OCI-LY1 (cell line): ENCODE results near the gene MOB1B.

Source experiments
- H2AFZ ChIP-seq: fragments of 200-600 bp; sonication (generic), shearing (Covaris generic); 2 replicates; pipeline ENCODE4 v1.6.0; 2014; ENCODE audit warnings: antibody characterized with exemption, mild to moderate bottlenecking, low read length
- H3F3A ChIP-seq: fragments of 200-600 bp; sonication (generic), shearing (Covaris generic); 2 replicates; pipeline ENCODE4 v1.6.0; 2014; ENCODE audit warnings: mild to moderate bottlenecking, antibody characterized with exemption, low read length, moderate library complexity; ENCODE audit not compliant: insufficient read depth
- H3K27ac ChIP-seq: fragments of 200-600 bp; sonication (generic); 2 replicates; pipeline ENCODE4 v1.5.1; 2014; ENCODE audit warnings: low read length, mixed run types, mild to moderate bottlenecking, low read depth; ENCODE audit not compliant: poor library complexity, severe bottlenecking
- H3K27me3 ChIP-seq: fragments of 200-600 bp; sonication (generic); 2 replicates; pipeline ENCODE4 v1.6.0; 2014; ENCODE audit warnings: antibody characterized with exemption, mild to moderate bottlenecking, low read length, moderate library complexity; ENCODE audit not compliant: insufficient read depth
- H3K36me3 ChIP-seq: fragments of 200-600 bp; sonication (generic); 2 replicates; pipeline ENCODE4 v1.6.1; 2014; ENCODE audit warnings: mild to moderate bottlenecking, antibody characterized with exemption, low read length, moderate library complexity, mixed read lengths; ENCODE audit not compliant: insufficient read depth
- H3K4me1 ChIP-seq: fragments of 200-600 bp; sonication (generic); 2 replicates; pipeline ENCODE4 v1.5.1; 2014; ENCODE audit warnings: mild to moderate bottlenecking, low read length, moderate library complexity; ENCODE audit not compliant: insufficient read depth, severe bottlenecking
- H3K4me2 ChIP-seq: fragments of 200-600 bp; sonication (generic), shearing (Covaris generic); 2 replicates; pipeline ENCODE4 v1.6.1; 2014; ENCODE audit warnings: low read length
- H3K4me3 ChIP-seq: fragments of 200-600 bp; sonication (generic); 2 replicates; pipeline ENCODE4 v1.5.1; 2014; ENCODE audit warnings: low read length, low read depth, mild to moderate bottlenecking, mixed read lengths; ENCODE audit not compliant: poor library complexity, severe bottlenecking
- H3K79me2 ChIP-seq: fragments of 200-600 bp; shearing (Covaris generic); 2 replicates; pipeline ENCODE4 v1.6.1; 2016; ENCODE audit warnings: mixed run types, low read length, mixed read lengths; ENCODE audit not compliant: insufficient read depth
- H3K9ac ChIP-seq: fragments of 200-600 bp; sonication (generic), shearing (Covaris generic); 2 replicates; pipeline ENCODE4 v1.6.1; 2014; ENCODE audit warnings: mild to moderate bottlenecking, low read length, mixed read lengths
- H3K9me2 ChIP-seq: fragments of 200-600 bp; sonication (generic), shearing (Covaris generic); 2 replicates; pipeline ENCODE4 v1.6.1; 2014; ENCODE audit warnings: low read depth, mild to moderate bottlenecking, low read length, mixed read lengths
- H3K9me3 ChIP-seq: fragments of 200-600 bp; shearing (Covaris generic); 2 replicates; pipeline ENCODE4 v1.6.1; 2014; ENCODE audit warnings: low read length, mixed read lengths
- H4K20me1 ChIP-seq: fragments of 200-600 bp; sonication (generic), shearing (Covaris generic); 2 replicates; pipeline ENCODE4 v1.6.0; 2016; ENCODE audit warnings: mild to moderate bottlenecking, low read length; ENCODE audit not compliant: insufficient read depth
- EZH2 ChIP-seq: fragments of 200-600 bp; sonication (generic), shearing (Covaris generic); IDR thresholded peaks from 2 replicates; pipeline ENCODE4 v1.8.0; 2017; ENCODE audit warnings: borderline replicate concordance, mixed run types, mild to moderate bottlenecking, antibody characterized with exemption, low read length, moderate library complexity, mixed read lengths
- TF ChIP-seq, protein P1 (sequence below): fragments of 200-600 bp; sonication (generic), shearing (Covaris generic); IDR thresholded peaks from 2 replicates; pipeline ENCODE4 v1.5.1; 2017; ENCODE audit warnings: mild to moderate bottlenecking, antibody characterized with exemption, low read length, moderate library complexity, mixed read lengths

The MOB1B gene

GRCh38 chr4:70936200-70936787, 34.1 kb downstream of the MOB1B start:
- no peak overlapping the region for H2AFZ ChIP-seq
- no peak overlapping the region for H3K27ac ChIP-seq
- H3K79me2 ChIP-seq: peaks cover 66% of the 10 kb centered on the region
- H3K4me1 ChIP-seq: peaks cover 34% of the 10 kb centered on the region
- no peaks in the 10 kb centered on the region for H3K27me3 ChIP-seq
- H3K9me3 ChIP-seq: 0 out of 2 replicates have a peak, but pooled peaks cover 2% of the 10 kb centered on the region
- no peak overlapping the region for H3K4me2 ChIP-seq
- no peak overlapping the region for H3K9ac ChIP-seq
- no peak overlapping the region for H3K4me3 ChIP-seq
- no peaks in the 10 kb centered on the region for H4K20me1 ChIP-seq
- H3K36me3 ChIP-seq: peaks cover 18% of the 10 kb centered on the region; the same call in 1 of the 2 replicates
- H3K9me2 ChIP-seq: no peaks in the 10 kb centered on the region
- no peaks in the 10 kb centered on the region for H3F3A ChIP-seq
- TF ChIP-seq, protein P1, sequence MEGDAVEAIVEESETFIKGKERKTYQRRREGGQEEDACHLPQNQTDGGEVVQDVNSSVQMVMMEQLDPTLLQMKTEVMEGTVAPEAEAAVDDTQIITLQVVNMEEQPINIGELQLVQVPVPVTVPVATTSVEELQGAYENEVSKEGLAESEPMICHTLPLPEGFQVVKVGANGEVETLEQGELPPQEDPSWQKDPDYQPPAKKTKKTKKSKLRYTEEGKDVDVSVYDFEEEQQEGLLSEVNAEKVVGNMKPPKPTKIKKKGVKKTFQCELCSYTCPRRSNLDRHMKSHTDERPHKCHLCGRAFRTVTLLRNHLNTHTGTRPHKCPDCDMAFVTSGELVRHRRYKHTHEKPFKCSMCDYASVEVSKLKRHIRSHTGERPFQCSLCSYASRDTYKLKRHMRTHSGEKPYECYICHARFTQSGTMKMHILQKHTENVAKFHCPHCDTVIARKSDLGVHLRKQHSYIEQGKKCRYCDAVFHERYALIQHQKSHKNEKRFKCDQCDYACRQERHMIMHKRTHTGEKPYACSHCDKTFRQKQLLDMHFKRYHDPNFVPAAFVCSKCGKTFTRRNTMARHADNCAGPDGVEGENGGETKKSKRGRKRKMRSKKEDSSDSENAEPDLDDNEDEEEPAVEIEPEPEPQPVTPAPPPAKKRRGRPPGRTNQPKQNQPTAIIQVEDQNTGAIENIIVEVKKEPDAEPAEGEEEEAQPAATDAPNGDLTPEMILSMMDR: no peak
- TF ChIP-seq EZH2: no peak

- Histone ChIP-seq H4K20me1 (no peaks in the 10 kb centered on the region), H3K4me2 (no peak overlapping the region), H3K9me2 (no peaks in the 10 kb centered on the region), H3K36me3 (peaks cover 10% of the 10 kb centered on the region; the same call in 1 of the 2 replicates), H3K27ac (no peak overlapping the region), H3K4me3 (no peak overlapping the region), H3K4me1 (peaks cover 46% of the 10 kb centered on the region), H3K9me3 (no peaks in the 10 kb centered on the region), H3K27me3 (no peaks in the 10 kb centered on the region), H3K79me2 (peaks cover 54% of the 10 kb centered on the region), H3K9ac (no peak overlapping the region), H3F3A (no peaks in the 10 kb centered on the region), H2AFZ (no peak overlapping the region)
- TF ChIP-seq EZH2: no peak
- TF ChIP-seq, protein P1: no peak
These were observed 35.9 kb downstream of the MOB1B start for GRCh38 chr4:70938086-70938485.

DNA sequence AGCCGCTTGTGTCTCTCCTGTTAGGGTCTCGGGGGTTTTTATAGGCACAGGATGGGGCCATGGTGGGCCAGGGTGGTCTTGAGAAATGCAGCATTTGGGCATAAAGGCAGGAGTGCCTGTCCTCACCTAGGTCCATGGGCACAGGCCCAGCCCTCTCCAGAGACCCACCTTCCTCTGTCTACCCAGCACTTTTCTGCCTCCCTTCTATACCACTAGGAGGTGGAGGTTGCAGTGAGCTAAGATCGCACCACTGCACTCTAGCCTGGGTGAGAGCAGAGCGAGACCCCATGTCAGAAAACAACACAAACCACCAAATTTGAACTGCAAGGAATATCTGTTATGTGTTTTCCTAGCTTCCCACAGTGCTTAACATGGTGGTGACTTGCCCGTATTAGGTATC, 38.0 kb downstream of the MOB1B start:
- TF ChIP-seq, protein P1: peak; percentile 38; the same call in 1 of the 2 replicates
- no peak for TF ChIP-seq EZH2

More for the DNA sequence above, 38.0 kb downstream of the MOB1B start:
- no peaks in the 10 kb centered on the region for H4K20me1 ChIP-seq
- no peaks in the 10 kb centered on the region for H3K27me3 ChIP-seq
- H3F3A ChIP-seq: no peaks in the 10 kb centered on the region
- peaks cover 48% of the 10 kb centered on the region for H3K79me2 ChIP-seq
- peak overlapping the region; percentile 3 for H3K27ac ChIP-seq
- no peak overlapping the region for H3K4me3 ChIP-seq
- peaks cover 9% of the 10 kb centered on the region; the same call in 1 of the 2 replicates for H3K36me3 ChIP-seq
- H3K9me3 ChIP-seq: no peaks in the 10 kb centered on the region
- H3K9me2 ChIP-seq: no peaks in the 10 kb centered on the region
- H2AFZ ChIP-seq: no peak overlapping the region
- no peak overlapping the region for H3K4me2 ChIP-seq
- no peak overlapping the region for H3K9ac ChIP-seq
- H3K4me1 ChIP-seq: peaks cover 56% of the 10 kb centered on the region
